ENCODE measurements around the gene FFAR1.

FFAR1 gene

GRCh38 chr19:35310811-35311465, 36.8 kb upstream of the FFAR1 start:
- H3K4me3 Mint-ChIP-seq, result no peak overlapping the region
- H3K9me3 Mint-ChIP-seq, result no peaks in the 10 kb centered on the region
- H3K27ac Mint-ChIP-seq, result no peak overlapping the region
- H3K4me1 Mint-ChIP-seq, result no peaks in the 10 kb centered on the region
- H3K27me3 Mint-ChIP-seq, result no peaks in the 10 kb centered on the region
- H3K36me3 Mint-ChIP-seq, result no peaks in the 10 kb centered on the region

- H3K27ac Mint-ChIP-seq, result no peak overlapping the region
- no peaks in the 10 kb centered on the region for H3K27me3 Mint-ChIP-seq
- H3K4me3 Mint-ChIP-seq, result no peak overlapping the region
- no peaks in the 10 kb centered on the region for H3K36me3 Mint-ChIP-seq
- no peaks in the 10 kb centered on the region for H3K9me3 Mint-ChIP-seq
- H3K4me1 Mint-ChIP-seq, result no peaks in the 10 kb centered on the region
Measured at GRCh38 chr19:35311901-35312665, 35.6 kb upstream of the FFAR1 start.

- Mint-ChIP-seq H3K4me3 (no peak overlapping the region), H3K4me1 (peaks cover 1% of the 10 kb centered on the region), H3K27me3 (no peaks in the 10 kb centered on the region), H3K36me3 (no peaks in the 10 kb centered on the region), H3K27ac (peak overlapping the region; percentile 35), H3K9me3 (no peaks in the 10 kb centered on the region)
Measured at GRCh38 chr19:35313587-35313986, 34.1 kb upstream of the FFAR1 start.

GRCh38 chr19:35314031-35314430, 33.7 kb upstream of the FFAR1 start:
- Mint-ChIP-seq H3K27me3 (no peaks in the 10 kb centered on the region), H3K36me3 (no peaks in the 10 kb centered on the region), H3K4me1 (peaks cover 6% of the 10 kb centered on the region), H3K27ac (no peak overlapping the region), H3K4me3 (no peak overlapping the region), H3K9me3 (no peaks in the 10 kb centered on the region)

- H3K36me3 Mint-ChIP-seq, result no peaks in the 10 kb centered on the region
- no peak overlapping the region for H3K4me3 Mint-ChIP-seq
- H3K27me3 Mint-ChIP-seq, result no peaks in the 10 kb centered on the region
- H3K27ac Mint-ChIP-seq, result no peak overlapping the region
- H3K9me3 Mint-ChIP-seq, result no peaks in the 10 kb centered on the region
- H3K4me1 Mint-ChIP-seq, result peaks cover 6% of the 10 kb centered on the region
Measured at GRCh38 chr19:35314858-35315470, 32.7 kb upstream of the FFAR1 start.

GRCh38 chr19:35315883-35316282, 31.8 kb upstream of the FFAR1 start:
- H3K4me3 Mint-ChIP-seq, result no peak overlapping the region
- no peaks in the 10 kb centered on the region for H3K36me3 Mint-ChIP-seq
- H3K27me3 Mint-ChIP-seq, result no peaks in the 10 kb centered on the region
- no peaks in the 10 kb centered on the region for H3K9me3 Mint-ChIP-seq
- peaks cover 6% of the 10 kb centered on the region for H3K4me1 Mint-ChIP-seq
- no peak overlapping the region for H3K27ac Mint-ChIP-seq

GRCh38 chr19:35316560-35316959, 31.1 kb upstream of the FFAR1 start:
- Mint-ChIP-seq H3K27ac (no peak overlapping the region), H3K9me3 (no peaks in the 10 kb centered on the region), H3K27me3 (no peaks in the 10 kb centered on the region), H3K4me3 (no peak overlapping the region), H3K4me1 (peaks cover 6% of the 10 kb centered on the region), H3K36me3 (no peaks in the 10 kb centered on the region)

GRCh38 chr19:35317464-35318043, 30.1 kb upstream of the FFAR1 start:
- no peaks in the 10 kb centered on the region for H3K36me3 Mint-ChIP-seq
- H3K9me3 Mint-ChIP-seq, result no peaks in the 10 kb centered on the region
- H3K27ac Mint-ChIP-seq, result no peak overlapping the region
- H3K4me3 Mint-ChIP-seq, result no peak overlapping the region
- peaks cover 6% of the 10 kb centered on the region for H3K4me1 Mint-ChIP-seq
- no peaks in the 10 kb centered on the region for H3K27me3 Mint-ChIP-seq

- no peaks in the 10 kb centered on the region for H3K36me3 Mint-ChIP-seq
- no peak overlapping the region for H3K27ac Mint-ChIP-seq
- H3K27me3 Mint-ChIP-seq, result no peaks in the 10 kb centered on the region
- no peak overlapping the region for H3K4me3 Mint-ChIP-seq
- no peaks in the 10 kb centered on the region for H3K9me3 Mint-ChIP-seq
- H3K4me1 Mint-ChIP-seq, result peaks cover 6% of the 10 kb centered on the region
Measured at GRCh38 chr19:35318679-35319448, 28.8 kb upstream of the FFAR1 start.

- H3K9me3 Mint-ChIP-seq, result no peaks in the 10 kb centered on the region
- H3K36me3 Mint-ChIP-seq, result no peaks in the 10 kb centered on the region
- no peak overlapping the region for H3K4me3 Mint-ChIP-seq
- H3K27me3 Mint-ChIP-seq, result no peaks in the 10 kb centered on the region
- H3K27ac Mint-ChIP-seq, result no peak overlapping the region
- peaks cover 6% of the 10 kb centered on the region for H3K4me1 Mint-ChIP-seq
Measured at GRCh38 chr19:35320065-35320713, 27.5 kb upstream of the FFAR1 start.

- no peaks in the 10 kb centered on the region for H3K36me3 Mint-ChIP-seq
- H3K4me1 Mint-ChIP-seq, result peaks cover 6% of the 10 kb centered on the region
- H3K4me3 Mint-ChIP-seq, result no peak overlapping the region
- no peaks in the 10 kb centered on the region for H3K9me3 Mint-ChIP-seq
- no peaks in the 10 kb centered on the region for H3K27me3 Mint-ChIP-seq
- H3K27ac Mint-ChIP-seq, result no peak overlapping the region
Measured at GRCh38 chr19:35321291-35321690, 26.4 kb upstream of the FFAR1 start.

GRCh38 chr19:35322014-35322413, 25.7 kb upstream of the FFAR1 start:
- Mint-ChIP-seq H3K4me1 (peaks cover 6% of the 10 kb centered on the region), H3K27ac (no peak overlapping the region), H3K9me3 (no peaks in the 10 kb centered on the region), H3K27me3 (no peaks in the 10 kb centered on the region), H3K36me3 (no peaks in the 10 kb centered on the region), H3K4me3 (no peak overlapping the region)

GRCh38 chr19:35327642-35328041, 20.1 kb upstream of the FFAR1 start:
- no peaks in the 10 kb centered on the region for H3K36me3 Mint-ChIP-seq
- H3K27me3 Mint-ChIP-seq, result no peaks in the 10 kb centered on the region
- no peak overlapping the region for H3K4me3 Mint-ChIP-seq
- no peaks in the 10 kb centered on the region for H3K9me3 Mint-ChIP-seq
- no peak overlapping the region for H3K27ac Mint-ChIP-seq
- peaks cover 3% of the 10 kb centered on the region for H3K4me1 Mint-ChIP-seq

GRCh38 chr19:35328851-35329285, 18.8 kb upstream of the FFAR1 start, which contains the start of gene CD22:
CD22 (plus strand) TSS chr19:35329187; CDS start chr19:35332041, 2,854 bp downstream.
- H3K27ac Mint-ChIP-seq, result no peak within 1 kb of the TSS
- no peak within 1 kb of the TSS for H3K4me3 Mint-ChIP-seq
- no peaks in the 10 kb centered on the region for H3K36me3 Mint-ChIP-seq
- H3K27me3 Mint-ChIP-seq, result no peaks in the 10 kb centered on the region
- no peaks in the 10 kb centered on the region for H3K9me3 Mint-ChIP-seq
- H3K4me1 Mint-ChIP-seq, result peaks cover 10% of the 10 kb centered on the region

- H3K4me3 Mint-ChIP-seq, result no peak overlapping the region
Measured at GRCh38 chr19:35329323-35329722, 18.4 kb upstream of the FFAR1 start.

More at GRCh38 chr19:35329323-35329722, 18.4 kb upstream of the FFAR1 start:
- Mint-ChIP-seq H3K36me3 (no peaks in the 10 kb centered on the region), H3K27me3 (no peaks in the 10 kb centered on the region), H3K4me1 (peaks cover 10% of the 10 kb centered on the region), H3K27ac (no peak overlapping the region), H3K9me3 (no peaks in the 10 kb centered on the region)
